Stimulated activated CD8-positive, alpha-beta memory T cell treated with anti-CD3 and anti-CD28 coated beads, Interleukin-2, amount 100 ng/mL, for 1 hour (primary cell): ENCODE results near the gene FOXJ1.

ENCODE experiments used
- DNase-seq, 2 donors: peaks; one replicate each; pipeline ENCODE4 v3.0.0-alpha.2; 2020; ENCODE audit warnings: low read depth in 2 of 2

FOXJ1 gene

GRCh38 chr17:76140661-76141211 is 309 bp downstream of the FOXJ1 start:
- no peak for DNase-seq

- DNase-seq, result no peak
These were observed 1.0 kb downstream of the FOXJ1 start for GRCh38 chr17:76139801-76140660.

- DNase-seq, result no peak
These were observed 1.9 kb downstream of the FOXJ1 start for GRCh38 chr17:76138896-76139752.

- no peak for DNase-seq
These were observed 2.7 kb downstream of the FOXJ1 start for GRCh38 chr17:76138234-76138895.

DNA sequence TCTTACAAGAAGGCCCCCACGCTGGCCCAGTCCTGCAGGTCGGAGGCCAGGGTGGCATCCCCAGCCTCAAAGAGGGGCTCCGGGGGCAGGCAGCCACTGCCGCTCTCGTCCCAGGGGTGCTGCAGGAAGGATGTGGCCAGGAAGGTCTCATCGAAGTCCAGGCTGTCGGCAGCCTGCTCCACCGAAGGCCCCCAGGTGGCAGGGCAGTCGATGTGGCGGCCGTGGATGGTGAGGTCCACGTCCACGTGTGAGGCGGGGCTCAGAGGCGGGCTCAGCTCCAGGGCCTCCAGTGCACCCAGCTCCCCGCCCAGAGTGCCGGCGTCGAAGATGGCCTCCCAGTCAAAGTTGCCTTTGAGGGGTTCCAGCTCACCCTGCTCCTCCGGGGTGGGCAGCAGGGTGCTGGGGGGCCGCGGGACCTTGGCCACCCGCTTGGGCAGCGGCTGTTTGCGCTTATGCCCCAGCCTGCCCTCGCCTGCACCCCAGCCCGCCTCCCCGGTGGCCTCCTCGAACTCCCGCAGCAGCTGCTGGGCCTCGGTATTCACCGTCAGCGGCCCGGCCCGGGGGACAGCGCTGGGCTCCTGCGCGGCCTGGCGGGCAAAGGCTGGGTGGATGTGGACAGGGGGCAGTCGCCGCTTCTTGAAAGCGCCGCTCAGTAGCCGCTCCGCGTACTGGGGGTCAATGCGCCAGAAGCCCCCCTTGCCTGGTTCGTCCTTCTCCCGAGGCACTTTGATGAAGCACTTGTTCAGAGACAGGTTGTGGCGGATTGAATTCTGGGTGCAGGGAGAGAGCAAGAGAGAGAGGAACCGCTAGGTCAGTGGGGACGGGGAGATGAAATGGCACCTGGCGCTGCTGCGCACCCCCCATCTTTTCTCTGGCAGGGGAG is 3.5 kb downstream of the FOXJ1 start:
- DNase-seq, result no peak

- no peak for DNase-seq
These were observed 4.1 kb downstream of the FOXJ1 start for GRCh38 chr17:76137001-76137350.

DNA sequence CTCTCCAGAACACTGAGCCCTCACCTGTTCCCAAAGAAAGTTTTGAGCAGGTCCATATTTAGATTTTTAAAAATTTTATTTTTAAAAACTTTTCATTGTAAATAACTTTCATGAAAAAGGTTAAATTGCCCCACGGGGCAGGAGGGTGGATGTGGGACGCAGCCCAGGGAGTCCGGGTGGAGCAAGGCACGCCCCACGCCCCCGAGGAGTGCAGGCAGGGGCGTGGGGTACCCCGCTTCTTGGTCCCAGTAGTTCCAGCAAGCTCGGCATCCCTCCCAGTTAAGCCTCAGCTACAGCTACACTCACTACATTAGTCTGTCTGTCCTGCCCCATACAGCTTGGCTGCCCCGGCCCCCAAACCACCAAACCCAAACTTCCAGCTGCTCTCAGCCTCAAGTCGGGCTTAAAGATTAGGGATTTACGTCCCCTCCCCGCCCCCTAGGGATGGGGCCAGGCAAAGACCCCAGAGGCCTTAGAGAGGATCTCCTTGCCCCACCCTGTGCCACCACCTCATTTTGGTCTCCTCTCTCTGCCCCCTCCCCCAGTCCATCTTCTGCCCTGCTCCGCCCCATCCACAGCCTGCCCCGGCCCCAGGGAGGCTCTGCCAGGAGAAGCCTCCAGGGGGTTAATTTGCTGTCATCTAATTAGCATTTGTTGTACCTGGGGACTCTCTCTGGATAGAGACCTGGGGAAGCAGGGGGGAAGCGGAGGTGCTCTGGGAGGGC is 4.6 kb downstream of the FOXJ1 start:
- DNase-seq, result no peak

- no peak for DNase-seq
These were observed 5.2 kb downstream of the FOXJ1 start for GRCh38 chr17:76135810-76136188.

GRCh38 chr17:76134911-76135809 is 5.9 kb downstream of the FOXJ1 start:
- no peak for DNase-seq

GRCh38 chr17:76132574-76133338 is 8.3 kb downstream of the FOXJ1 start:
- no peak for DNase-seq

DNA sequence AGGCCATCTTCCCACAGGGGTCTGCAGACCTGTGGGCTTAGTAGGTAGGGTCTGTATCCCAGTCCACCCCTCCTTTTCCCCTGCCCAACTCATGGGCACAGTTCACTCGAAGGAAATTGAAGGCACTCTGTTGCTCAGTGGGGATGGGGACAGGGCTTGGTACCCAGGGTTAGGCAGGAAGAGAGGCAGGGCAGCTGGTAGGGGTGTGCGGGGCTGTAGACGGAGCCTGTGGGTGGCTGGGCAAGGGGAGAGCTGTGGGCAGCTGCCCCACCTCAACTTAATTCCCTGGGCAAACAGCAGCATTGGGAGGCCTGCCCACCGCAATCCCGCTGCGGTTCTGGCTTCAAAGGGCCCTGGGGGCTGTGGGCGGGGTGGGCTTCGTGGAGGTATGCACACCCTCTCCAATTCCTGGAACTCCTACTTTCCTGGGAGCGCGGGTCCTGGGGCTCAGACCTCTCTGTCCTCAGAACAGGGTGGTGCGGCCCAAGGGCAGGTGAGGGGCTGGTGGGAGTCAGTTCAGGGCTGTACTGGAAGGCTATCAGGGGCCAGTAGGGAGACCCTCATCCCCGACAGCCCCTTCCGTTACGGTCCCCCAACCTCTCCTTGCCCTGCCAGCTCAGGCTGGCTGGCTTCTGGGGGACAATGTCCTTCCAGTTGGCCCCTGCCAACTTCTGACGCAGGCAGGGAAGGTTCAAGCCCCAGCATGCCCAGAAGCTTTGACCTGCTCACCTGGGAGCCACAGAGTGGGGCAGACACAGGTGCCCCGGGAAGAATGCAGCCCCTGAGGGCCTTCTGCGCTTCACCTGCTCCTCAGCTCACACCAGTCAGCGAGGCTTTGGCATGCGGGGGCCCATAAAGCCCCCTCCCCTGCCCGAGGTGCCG is 9.1 kb downstream of the FOXJ1 start:
- no peak for DNase-seq

- DNase-seq, result no peak
These were observed 9.9 kb downstream of the FOXJ1 start for GRCh38 chr17:76131051-76131691.

DNA sequence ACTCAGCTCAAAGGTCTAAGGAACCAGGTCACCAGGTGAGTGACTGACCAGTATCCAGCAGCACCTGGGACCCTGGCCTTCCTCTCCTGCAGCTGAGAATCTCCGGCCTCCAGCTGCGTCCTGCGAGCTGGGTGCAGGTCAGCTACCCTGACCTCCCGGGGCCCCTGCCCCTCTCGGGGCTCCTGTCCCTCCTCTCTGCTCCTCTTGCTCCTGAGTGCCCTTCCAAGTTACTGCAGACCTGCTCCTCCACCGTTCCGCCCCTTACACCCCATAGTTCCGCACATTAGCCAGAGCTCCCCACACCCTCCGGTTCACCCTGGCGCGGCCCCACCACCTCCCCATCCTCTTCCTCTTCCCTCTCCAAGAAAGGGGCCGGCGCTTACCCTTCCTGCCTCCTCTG is 10.6 kb downstream of the FOXJ1 start:
- no peak for DNase-seq

DNA sequence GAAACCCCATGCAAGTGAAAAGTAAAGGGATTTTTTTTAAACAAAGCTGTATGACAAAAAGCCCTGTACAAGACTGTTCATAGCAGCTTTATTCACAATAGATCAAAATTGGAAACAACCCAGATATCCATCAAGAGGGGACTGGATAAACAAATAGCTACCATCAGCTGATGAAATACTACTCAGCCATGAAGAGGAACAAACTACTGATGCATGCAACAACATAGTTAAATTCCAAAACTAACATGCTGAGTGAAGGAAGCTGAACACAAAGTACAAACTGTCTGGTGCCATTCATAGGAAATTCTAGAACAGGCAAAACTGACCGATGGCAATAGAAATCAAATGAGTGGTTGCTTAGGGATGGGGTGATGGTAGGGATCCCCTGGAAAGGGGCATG is 15.1 kb downstream of the FOXJ1 start:
- no peak for DNase-seq

- DNase-seq, result no peak
These were observed 15.7 kb downstream of the FOXJ1 start for GRCh38 chr17:76125391-76125675.

GRCh38 chr17:76124582-76125390 is 16.3 kb downstream of the FOXJ1 start:
- no peak for DNase-seq
